HL-60 (cell line): ENCODE data around the gene NOTO.
A peak's percentile ranks its signal among the peaks of the same experiment; 100 is the strongest.

Source experiments
- DNase-seq, 2 experiments: peaks; one replicate each; pipeline ENCODE4 v3.0.0-alpha.2; 2010 to 2020; ENCODE audit warnings: low read depth in 1 of 2, low spot score in 1 of 2
- H3K27ac ChIP-seq: fragments of 250-450 bp; sonication (Bioruptor Pico); replicated peaks from 2 replicates; pipeline ENCODE4 v1.5.1; 2020; ENCODE audit warnings: mild to moderate bottlenecking, moderate library complexity
- H3K27me3 ChIP-seq: fragments of 250-450 bp; sonication (Bioruptor Pico); 2 replicates; pipeline ENCODE4 v1.5.1; 2021; ENCODE audit warnings: mild to moderate bottlenecking, moderate library complexity; ENCODE audit not compliant: insufficient read depth, poor library complexity, severe bottlenecking
- H3K4me3 ChIP-seq: replicated peaks from 2 replicates; pipeline ENCODE4 v1.5.1; 2011; ENCODE audit warnings: mild to moderate bottlenecking, control low read depth, low read length; ENCODE audit not compliant: insufficient read depth
- CTCF ChIP-seq: IDR thresholded peaks from one replicate; pipeline ENCODE4 v1.5.1; 2011; ENCODE audit warnings: low read length, control low read depth, inconsistent platforms; ENCODE audit not compliant: insufficient read depth
- GABPA ChIP-seq: IDR thresholded peaks from 2 replicates; pipeline ENCODE4 v1.6.1; 2012; ENCODE audit warnings: low read depth
- POLR2AphosphoS5 ChIP-seq: IDR thresholded peaks from 2 replicates; pipeline ENCODE4 v1.6.1; 2012; ENCODE audit warnings: low read depth
- REST ChIP-seq: IDR thresholded peaks from 2 replicates; pipeline ENCODE4 v1.6.1; 2012; ENCODE audit warnings: low read depth; ENCODE audit not compliant: insufficient replicate concordance
- SPI1 ChIP-seq: IDR thresholded peaks from 2 replicates; pipeline ENCODE4 v1.6.1; 2012; ENCODE audit warnings: low read depth, mild to moderate bottlenecking, borderline replicate concordance
- long read RNA-seq: library from polyadenylated mRNA; unstranded; transcript quantifications from one replicate; pipeline ENCODE4 v2.0.0, GENCODE V29; 2020

The NOTO gene
- long read RNA-seq = 0 reads

- DNase-seq = no peak
- TF ChIP-seq SPI1 (no peak), CTCF (no peak), REST (no peak), POLR2AphosphoS5 (no peak), GABPA (no peak)
- Histone ChIP-seq H3K4me3 (no peak within 1 kb of the TSS), H3K27me3 (peaks cover 35% of the 10 kb centered on the region), H3K27ac (no peak within 1 kb of the TSS)
Observed at GRCh38 chr2:73202156-73203054, at the start of gene NOTO. Gene NOTO, plus strand, starts transcription at chr2:73202574. Its CDS starts 93 bp downstream, at chr2:73202667.

GRCh38 chr2:73156539-73157124 is 45.7 kb upstream of the NOTO start:
- DNase-seq = peak in 1 of 2 experiments; percentile 18
- Histone ChIP-seq H3K4me3 (no peak overlapping the region), H3K27me3 (peaks cover 23% of the 10 kb centered on the region), H3K27ac (no peak overlapping the region)
- TF ChIP-seq GABPA (no peak), CTCF (peak; percentile 21), POLR2AphosphoS5 (no peak)

- no peak for DNase-seq
- TF ChIP-seq CTCF = no peak
- no peak for TF ChIP-seq SPI1
- TF ChIP-seq REST = no peak
- no peak for TF ChIP-seq POLR2AphosphoS5
- no peak for TF ChIP-seq GABPA
- Histone ChIP-seq H3K27me3 (peaks cover 13% of the 10 kb centered on the region), H3K27ac (no peak overlapping the region), H3K4me3 (no peak overlapping the region)
Observed at GRCh38 chr2:73162856-73163391, 39.5 kb upstream of the NOTO start.
